Heart left ventricle (tissue), 13 donors: ENCODE data around the gene SLA2.

Source experiments
- CTCF ChIP-seq, 12 donors: fragments of 200-600 bp; sonication (generic) in 4 of 12; IDR thresholded peaks; one replicate each; pipeline versions ENCODE4 v1.5.0 to v1.8.0; 2018 to 2022; ENCODE audit warnings: antibody characterized with exemption in 12 of 12, mild to moderate bottlenecking in 5 of 12
- POLR2A ChIP-seq, 2 donors: fragments of 450-650 bp; IDR thresholded peaks; one replicate each; pipeline ENCODE4 v1.6.1; 2017; ENCODE audit warnings: antibody characterized with exemption in 2 of 2, mild to moderate bottlenecking in 2 of 2, moderate library complexity in 2 of 2
- donor health status: ischemic (EF 13 %, LVEDD 7.1; RV severe dilation, severe dysfunction).
- donor health status: DM: no; HTN: yes; CAD: no.
- donor health status: DM: no; HTN: no; CAD: no.
- donor health status: ischemic (EF 25% LVEDD 6.9; RV normal size, moderate dysfunction).
- donor health status: ischemic (EF 25% LVEDD 5.7; RV mildly dilated, moderate dysfunction).
- donor health status: ischemic (EF 35%, LVEDD 5.7; RV mildly dilated, moderate dysfunction).
- donor health status: nonischemic (EF 11% LVEDD 7.7; RV severe dilation, severe dysfunction).
- donor health status: DM: yes; HTN: yes; CAD: no.
- donor health status: PGD.
- donor health status: ischemic (EF 29% LVEDD 5.4; RV normal size, mild dysfunction).
- donor health status: nonischemic (EF 23%, LVEDD 6.1; RV moderate dilation, normal function).

GRCh38 chr20:36666181-36666740, 20.3 kb upstream of the SLA2 start:
- no peak for TF ChIP-seq POLR2A (IDR thresholded peaks at IDR 0.05)
- TF ChIP-seq CTCF (IDR thresholded peaks at IDR 0.05): peak in 5 of 12 donors; percentile 9 to 32 (median 28)
